HTERT RPE-1 (cell line): ENCODE measurements around the gene B4GALT5.

ENCODE experiments used
- in situ Hi-C: fragments of 300-500 bp; cut with MboI; formaldehyde crosslinking; loops from 4 replicates; pipeline ENCODE4 v1.14.3; 2020; ENCODE audit warnings: low sequenced_read_pairs

The B4GALT5 gene

GRCh38 chr20:49611539-49612126, 102.0 kb downstream of the B4GALT5 start:
- in situ Hi-C loops: loop anchor here (25.0 kb wide), 1 partner anchor 226 kb away; no protein-coding TSS in a partner anchor

- in situ Hi-C loops: loop anchor here (25.0 kb wide), 1 partner anchor 226 kb away; no protein-coding TSS in a partner anchor
Observed at GRCh38 chr20:49610691-49611538, 102.8 kb downstream of the B4GALT5 start.

GRCh38 chr20:49608752-49609670, 104.7 kb downstream of the B4GALT5 start:
- in situ Hi-C loops: loop anchor here (25.0 kb wide), 1 partner anchor 228 kb away; no protein-coding TSS in a partner anchor

- in situ Hi-C loops: loop anchor here (25.0 kb wide), 1 partner anchor 230 kb away; no protein-coding TSS in a partner anchor
Observed at GRCh38 chr20:49607568-49607967, 106.1 kb downstream of the B4GALT5 start.

- in situ Hi-C loops: loop anchor here (25.0 kb wide), 1 partner anchor 234 kb away; no protein-coding TSS in a partner anchor
Observed at GRCh38 chr20:49603209-49603627, 110.5 kb downstream of the B4GALT5 start.

- in situ Hi-C loops: loop anchor here (25.0 kb wide), 1 partner anchor 235 kb away; no protein-coding TSS in a partner anchor
Observed at GRCh38 chr20:49602345-49603208, 111.1 kb downstream of the B4GALT5 start.

GRCh38 chr20:49601153-49601924, 112.3 kb downstream of the B4GALT5 start:
- in situ Hi-C loops: loop anchor here (25.0 kb wide), 1 partner anchor 236 kb away; no protein-coding TSS in a partner anchor

GRCh38 chr20:49599746-49600113, 113.9 kb downstream of the B4GALT5 start:
- in situ Hi-C loops: loop anchor here (25.0 kb wide), 1 partner anchor 238 kb away; no protein-coding TSS in a partner anchor

GRCh38 chr20:49597825-49598395, 115.8 kb downstream of the B4GALT5 start:
- in situ Hi-C loops: no loop called here

- in situ Hi-C loops: no loop called here
Observed at GRCh38 chr20:49595811-49596561, 117.7 kb downstream of the B4GALT5 start.

- in situ Hi-C loops: no loop called here
Observed at GRCh38 chr20:49595346-49595745, 118.3 kb downstream of the B4GALT5 start.

GRCh38 chr20:49594931-49595315, 118.8 kb downstream of the B4GALT5 start:
- in situ Hi-C loops: no loop called here

- in situ Hi-C loops: no loop called here
Observed at GRCh38 chr20:49594143-49594930, 119.3 kb downstream of the B4GALT5 start.

- in situ Hi-C loops: no loop called here
Observed at GRCh38 chr20:49593466-49594142, 120.1 kb downstream of the B4GALT5 start.

GRCh38 chr20:49592120-49592519, 121.6 kb downstream of the B4GALT5 start:
- in situ Hi-C loops: no loop called here

GRCh38 chr20:49591217-49591865, 122.3 kb downstream of the B4GALT5 start:
- in situ Hi-C loops: no loop called here
